ENCODE results near the gene HINT2.

HINT2 gene

DNA sequence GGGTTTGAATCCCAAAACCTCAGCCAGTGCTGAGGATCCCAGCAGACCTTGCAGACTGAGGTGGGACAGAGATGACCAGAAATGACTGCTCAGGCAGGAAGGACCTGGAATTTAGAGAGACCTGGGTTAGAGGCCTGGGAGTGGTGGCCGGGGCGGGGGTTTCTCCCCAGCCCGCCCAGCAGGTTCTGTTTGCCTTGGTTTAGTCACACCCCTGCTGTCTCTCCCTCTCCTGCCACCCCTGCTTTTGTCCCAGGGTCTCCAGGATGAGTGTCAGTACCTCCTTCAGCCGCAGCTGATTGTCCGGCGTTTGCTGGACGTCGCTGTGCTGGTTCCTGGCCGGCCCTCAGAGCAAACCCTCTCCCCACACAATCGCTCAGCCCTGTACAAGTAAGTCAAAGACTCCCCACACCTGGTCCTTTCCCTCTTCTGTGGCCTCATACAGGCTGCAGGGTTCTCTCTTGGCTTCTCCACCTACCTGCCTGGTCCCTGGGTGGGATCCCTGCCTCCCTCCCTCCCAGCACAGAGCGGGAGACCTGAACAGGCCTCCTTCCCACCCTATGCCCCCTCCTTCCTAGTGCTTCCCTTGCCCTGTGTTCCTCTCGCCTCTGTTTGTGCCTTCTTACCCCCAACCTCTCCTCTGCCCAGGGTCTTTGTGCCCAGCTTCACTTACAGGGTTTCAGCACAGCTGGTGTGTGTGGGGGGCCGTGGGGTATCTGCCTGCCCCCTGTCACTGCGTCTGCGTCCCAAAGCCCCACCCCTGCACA lies 26.2 kb upstream of the HINT2 start:
- no peak for DNase-seq (ENCODE audit: low spot score)

DNA sequence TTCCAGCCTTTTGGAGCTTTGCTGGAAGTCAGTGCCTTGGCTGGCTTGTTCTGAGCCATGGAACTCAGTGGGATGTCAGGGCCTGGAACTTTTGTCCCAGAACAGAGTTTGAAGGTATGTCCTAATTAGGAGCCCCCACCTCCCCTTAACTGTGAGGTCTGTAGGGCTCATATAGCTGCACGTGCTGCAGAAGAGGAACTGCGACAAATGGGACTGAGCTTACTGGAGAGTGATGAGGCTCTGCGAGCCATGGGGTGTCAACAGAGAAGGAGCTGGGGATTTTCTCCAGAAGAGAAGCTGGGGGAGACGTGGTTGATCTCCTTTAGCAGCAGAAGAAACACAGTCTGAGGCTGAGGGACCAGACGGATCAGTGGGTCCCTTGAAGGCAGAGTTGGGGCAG lies 25.1 kb upstream of the HINT2 start:
- no peak for DNase-seq (ENCODE audit: low spot score)

GRCh38 chr9:35836595-35836994 lies 21.8 kb upstream of the HINT2 start:
- DNase-seq (ENCODE audit: low spot score), result no peak

- no peak for DNase-seq (ENCODE audit: low spot score)
These were observed 20.9 kb upstream of the HINT2 start for GRCh38 chr9:35835766-35836165.

- peak; percentile 46 for DNase-seq (ENCODE audit: low spot score)
These were observed 20.4 kb upstream of the HINT2 start for GRCh38 chr9:35835216-35835632.

DNA sequence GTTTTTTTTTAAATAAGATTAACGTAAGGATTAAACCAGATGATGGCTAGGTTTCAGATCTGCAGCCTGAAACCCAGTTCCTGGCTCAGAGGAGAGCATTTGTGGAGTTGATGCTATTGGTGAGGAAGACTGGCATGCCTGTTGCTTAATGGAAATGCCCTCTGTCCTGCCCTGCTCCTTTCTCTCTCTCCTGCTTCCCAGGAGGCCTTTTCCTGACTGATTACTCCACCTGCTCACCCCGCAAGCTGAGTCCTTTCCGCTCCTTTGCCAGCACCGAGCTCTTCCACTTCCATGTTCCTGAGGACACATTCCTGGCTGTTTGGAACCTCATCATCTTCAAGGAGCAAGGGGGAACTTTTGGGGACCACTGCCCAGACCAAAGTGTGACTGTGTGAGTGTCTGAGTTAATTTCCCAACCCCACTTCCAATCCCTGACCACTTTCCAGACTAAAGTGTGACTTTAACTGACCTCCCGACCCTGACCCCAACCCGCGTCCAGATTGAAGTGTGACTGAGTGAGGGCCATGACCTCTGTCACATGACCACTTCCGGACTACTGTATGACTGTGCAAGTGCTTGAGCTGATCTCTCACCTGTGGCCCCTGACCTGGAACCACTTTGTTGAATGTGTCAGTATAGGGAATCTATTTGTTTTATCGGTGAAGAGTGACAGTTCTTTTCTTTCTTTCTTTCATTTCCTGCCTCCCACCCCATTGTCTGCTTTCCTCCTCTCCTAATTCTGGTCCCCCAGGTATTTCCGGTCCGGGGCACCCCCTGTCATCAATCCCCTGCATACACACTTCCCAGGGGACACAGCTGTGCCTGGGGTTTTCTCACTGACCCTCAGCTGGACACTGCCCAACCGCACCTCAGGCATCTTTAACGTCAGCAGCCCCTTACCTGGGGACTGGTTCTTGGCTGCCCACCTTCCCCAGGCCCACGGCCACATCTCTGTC lies 19.7 kb upstream of the HINT2 start:
- DNase-seq (ENCODE audit: low spot score), result no peak

GRCh38 chr9:35832814-35833213 lies 18.0 kb upstream of the HINT2 start:
- DNase-seq (ENCODE audit: low spot score), result no peak

DNA sequence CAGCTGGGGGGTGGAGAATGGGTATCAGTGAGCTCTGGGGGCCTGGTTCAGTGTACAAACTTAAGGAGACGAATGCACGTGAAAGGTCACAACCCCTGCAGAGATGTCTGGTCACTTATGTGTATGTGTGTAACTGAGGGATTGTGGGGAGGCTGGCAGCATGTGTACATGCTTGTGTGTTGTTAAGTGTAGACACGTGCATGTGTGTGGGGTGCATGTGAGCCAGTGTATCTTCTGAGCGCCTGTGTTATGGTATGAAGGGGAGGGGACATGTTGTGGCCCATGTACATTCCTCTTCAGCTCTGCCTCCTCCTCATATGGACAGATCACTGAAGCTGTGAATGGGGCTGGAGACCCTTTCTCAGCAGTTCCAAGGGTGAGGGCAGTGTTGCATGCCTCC lies 16.2 kb upstream of the HINT2 start:
- no peak for DNase-seq (ENCODE audit: low spot score)

DNA sequence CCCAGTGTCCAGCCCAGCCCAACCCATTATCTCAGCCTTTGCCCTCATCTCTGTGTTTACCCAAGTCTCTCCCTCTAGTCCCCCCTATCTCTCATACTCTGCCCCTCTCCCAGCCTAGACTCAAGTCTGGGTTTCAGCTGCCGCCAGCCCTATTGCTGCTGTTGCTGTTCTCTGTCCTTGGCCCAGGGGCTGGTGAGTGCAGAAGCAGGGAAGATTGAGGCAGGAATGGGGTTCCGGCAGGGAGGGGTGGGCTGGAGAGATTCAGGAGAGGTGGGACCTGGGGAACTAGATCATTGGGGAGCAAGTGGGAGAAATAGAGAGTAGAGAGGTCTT lies 14.9 kb upstream of the HINT2 start:
- no peak for DNase-seq (ENCODE audit: low spot score)

DNA sequence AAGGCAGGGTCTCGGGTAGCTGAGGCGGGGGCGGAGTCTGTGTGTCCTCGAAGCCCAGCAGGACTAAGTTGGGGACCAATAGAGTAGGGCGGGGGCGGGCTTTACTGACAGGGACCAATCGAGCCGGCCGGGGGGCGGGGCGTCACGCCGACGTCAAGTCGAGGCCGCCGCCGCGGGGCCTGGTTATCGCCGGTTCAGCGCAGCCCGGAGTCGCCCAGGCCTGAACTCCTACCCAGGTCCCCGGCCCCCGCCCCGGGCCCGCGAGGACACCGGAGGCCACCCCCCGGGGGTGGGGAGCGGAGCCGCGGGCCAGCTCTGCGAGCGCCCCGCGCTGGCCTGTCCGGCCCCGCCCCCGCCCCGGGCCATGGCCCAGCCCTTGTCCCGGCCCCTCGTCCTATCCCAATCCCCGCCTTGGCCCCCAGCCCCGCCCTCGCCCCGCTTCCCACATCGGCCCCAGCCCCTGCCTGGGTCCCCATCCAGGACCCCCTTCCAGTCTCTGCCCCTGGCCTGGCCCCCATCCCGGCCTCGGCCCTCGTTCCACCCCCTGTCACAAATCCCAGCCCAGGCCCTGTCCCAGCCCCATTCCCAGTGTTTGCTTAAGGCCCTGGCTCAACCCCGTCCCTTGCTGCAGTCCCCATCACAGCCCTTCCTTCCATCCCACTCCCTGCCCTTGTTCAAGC lies 14.4 kb upstream of the HINT2 start, which contains the start of gene TMEM8B:
Gene TMEM8B, plus strand, starts transcription at position 145 of the 680 bp plus-strand sequence. Its CDS starts 220 bp downstream, at position 365.
- DNase-seq (ENCODE audit: low spot score), result peak; percentile 90

DNA sequence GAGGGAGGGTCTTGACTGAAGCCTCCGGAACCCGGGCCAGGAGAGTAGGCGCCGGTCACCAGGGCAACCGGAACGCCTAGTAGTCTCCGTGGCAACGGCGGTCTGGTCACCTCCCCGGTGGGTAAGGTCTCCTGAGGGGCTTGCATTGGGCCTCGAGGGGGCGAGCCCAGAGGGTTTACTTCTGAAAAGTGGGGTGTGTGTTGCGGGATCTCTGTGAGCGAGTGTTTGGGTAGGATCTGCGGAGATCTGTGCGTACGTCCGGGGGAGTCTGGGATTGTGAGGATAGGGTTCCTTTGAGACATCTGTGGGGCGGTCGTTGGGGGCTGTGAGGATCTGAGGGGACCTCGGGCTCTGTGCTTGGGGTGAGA lies 13.9 kb upstream of the HINT2 start, which contains the start of gene FAM221B:
Gene FAM221B, minus strand, starts transcription at position 17 of the 368 bp plus-strand sequence. CDS start 2,571 bp downstream, outside the sequence.
- no peak for DNase-seq (ENCODE audit: low spot score)

DNA sequence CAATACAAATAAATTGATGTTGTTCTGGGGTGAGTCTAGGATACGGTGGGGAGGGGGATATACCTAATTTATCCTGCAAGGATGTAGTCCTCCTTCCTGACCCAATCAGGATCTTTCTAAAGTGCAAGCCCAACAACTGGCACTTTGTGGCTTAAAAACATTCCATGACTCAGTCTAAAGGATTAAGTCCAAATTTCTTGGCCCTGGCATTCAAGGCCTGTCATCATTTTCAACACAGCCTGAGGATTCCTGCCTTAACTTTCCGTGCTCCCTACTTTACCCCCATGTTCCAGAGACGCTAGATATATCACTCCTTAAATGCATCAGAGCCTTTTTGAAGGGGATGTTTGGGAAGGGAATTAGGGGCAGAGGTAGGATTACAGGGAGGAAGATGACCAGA lies 12.6 kb upstream of the HINT2 start:
- no peak for DNase-seq (ENCODE audit: low spot score)

GRCh38 chr9:35826071-35826701 lies 11.3 kb upstream of the HINT2 start:
- peak; percentile 83 for DNase-seq (ENCODE audit: low spot score)

- DNase-seq (ENCODE audit: low spot score), result no peak
These were observed 8.1 kb upstream of the HINT2 start for GRCh38 chr9:35822926-35823325.

GRCh38 chr9:35820076-35820475 lies 5.2 kb upstream of the HINT2 start:
- DNase-seq (ENCODE audit: low spot score), result no peak

GRCh38 chr9:35818341-35818740 lies 3.5 kb upstream of the HINT2 start:
- DNase-seq (ENCODE audit: low spot score), result no peak

DNA sequence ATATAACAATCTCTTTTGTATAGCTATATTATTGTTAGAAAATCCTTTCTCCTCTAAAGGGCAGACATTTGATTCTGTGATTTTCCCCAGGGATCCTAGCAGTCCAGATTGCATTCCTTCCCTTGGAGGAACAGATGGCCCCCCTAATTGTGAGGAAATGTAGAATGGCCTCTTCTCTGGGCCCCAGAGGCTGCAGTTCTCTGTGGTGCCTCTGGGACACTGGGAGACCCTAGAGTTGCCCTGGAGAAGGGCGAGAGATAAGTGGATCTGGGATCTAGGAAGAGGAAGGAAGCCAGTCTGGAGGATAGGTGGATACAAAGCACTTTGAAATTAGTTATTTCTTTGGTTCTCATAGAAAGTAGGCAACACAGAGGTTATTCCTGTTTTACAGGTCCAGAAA lies 1.9 kb upstream of the HINT2 start:
- no peak for DNase-seq (ENCODE audit: low spot score)

DNA sequence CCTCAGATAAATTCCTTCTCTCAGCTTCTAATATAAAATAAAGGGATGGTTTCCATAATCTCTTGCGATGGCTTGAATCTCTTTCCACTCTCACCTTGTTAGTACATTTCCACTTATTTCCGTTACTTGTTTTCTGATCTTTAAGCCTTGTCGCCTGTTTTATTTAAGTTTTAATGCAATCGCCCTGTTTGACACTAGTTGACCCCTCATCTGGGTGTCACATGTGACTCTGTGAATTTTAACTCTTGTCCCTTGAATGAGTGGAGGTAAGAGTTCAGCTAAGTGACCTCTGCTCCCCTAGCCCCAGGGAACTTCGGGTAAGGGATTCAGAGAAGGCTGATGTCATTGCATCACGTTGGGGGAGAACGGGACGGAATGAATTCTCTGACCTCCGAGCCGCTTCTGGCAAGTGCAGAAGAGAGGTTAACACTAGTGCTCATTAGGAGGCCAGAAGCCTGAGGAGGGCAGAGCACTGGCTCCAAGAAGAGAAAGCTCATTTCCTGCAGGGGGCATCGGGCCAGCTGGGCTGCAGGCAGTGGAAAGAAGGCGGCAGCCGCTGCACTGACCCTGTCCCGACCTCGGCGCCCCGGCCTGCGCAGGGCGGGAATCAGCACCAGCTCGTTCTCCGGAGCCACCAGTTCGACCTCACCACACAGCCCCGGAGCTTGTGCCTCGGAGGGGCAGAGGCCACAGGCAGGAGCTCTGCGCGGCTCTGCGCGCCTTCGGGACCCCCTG lies 569 bp downstream of the HINT2 start:
- peak; percentile 57 for DNase-seq (ENCODE audit: low spot score)

DNA sequence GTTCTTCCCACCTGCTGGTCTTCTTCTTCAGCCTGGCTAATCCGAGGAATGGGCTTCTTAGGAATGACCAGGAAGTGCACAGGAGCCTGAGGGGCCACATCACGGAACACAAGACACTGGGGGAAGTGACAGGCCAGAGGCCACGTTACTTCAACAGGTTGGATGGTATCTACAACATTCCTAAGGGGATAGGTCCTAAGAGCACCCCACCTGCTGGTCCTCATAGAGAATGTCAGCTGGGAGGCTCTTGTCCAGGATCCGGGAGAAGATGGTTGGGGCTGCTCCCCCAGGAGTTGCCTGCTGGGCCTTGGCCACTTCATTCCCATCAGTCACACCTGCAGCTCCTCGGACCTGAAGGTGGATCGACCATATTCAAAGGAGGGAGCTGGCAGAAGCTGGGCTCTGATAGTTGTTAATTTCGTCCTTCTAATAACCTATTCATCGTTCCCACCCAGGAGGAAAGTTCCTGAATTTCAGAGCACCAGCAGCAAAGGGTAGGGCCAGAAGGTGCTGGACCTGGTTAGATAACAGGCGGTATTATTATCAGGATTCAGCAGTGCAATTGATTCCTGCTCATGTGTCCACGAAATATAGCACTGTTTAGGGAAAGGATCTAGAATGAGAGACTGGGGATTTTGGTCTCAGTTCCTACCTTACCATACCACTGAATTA lies 1.3 kb downstream of the HINT2 start:
- DNase-seq (ENCODE audit: low spot score), result peak; percentile 63

- peak; percentile 88 for DNase-seq (ENCODE audit: low spot score)
These were observed 2.7 kb downstream of the HINT2 start, which contains the start of gene SPAG8 for GRCh38 chr9:35812025-35812602. Gene SPAG8 (minus strand): TSS chr9:35812262. CDS start chr9:35812147, 115 bp downstream.
